ENCODE measurements around the gene ATP11A.

DNA sequence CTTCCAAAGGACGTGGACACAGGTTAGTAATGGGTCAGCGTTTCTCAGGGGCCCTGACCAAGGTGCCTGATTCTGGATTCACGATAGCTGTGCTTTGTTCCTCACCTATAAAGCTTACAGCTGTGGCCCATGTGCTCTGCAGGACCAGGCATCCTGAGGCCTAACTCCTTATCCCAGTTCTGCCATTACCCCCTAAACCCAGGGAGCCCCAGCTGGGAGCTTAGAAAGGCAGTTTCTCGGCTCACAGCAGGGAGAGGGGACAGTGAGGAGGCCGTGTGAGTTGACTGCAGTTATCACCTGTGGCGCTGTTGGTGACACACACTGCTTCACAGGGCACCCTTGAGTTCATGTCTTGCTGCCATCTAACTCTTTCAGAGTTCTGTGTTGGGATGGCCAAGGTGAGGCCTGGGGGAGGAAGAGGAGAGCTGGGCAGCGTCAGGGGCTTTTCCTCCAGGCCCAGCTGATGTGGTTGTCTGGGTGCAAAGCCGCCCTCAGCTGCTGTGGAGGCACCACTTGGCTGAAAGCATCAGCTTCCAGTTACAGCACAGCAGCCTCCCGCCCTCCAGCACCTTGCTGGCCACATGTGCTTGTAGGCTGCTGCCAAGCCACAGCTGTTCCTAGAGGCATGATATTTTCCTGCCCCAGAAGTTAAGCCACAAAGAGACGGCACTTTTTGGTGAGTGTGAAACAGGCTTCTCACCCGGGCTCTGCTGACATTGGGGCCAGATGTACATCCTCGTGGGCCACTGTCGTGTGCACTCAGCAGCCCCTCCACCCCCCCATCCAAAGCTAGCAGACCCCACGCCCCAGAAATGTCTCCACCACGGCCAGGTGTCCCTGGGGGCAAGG, 179.6 kb downstream of the ATP11A start:
- TF ChIP-seq, protein P1, sequence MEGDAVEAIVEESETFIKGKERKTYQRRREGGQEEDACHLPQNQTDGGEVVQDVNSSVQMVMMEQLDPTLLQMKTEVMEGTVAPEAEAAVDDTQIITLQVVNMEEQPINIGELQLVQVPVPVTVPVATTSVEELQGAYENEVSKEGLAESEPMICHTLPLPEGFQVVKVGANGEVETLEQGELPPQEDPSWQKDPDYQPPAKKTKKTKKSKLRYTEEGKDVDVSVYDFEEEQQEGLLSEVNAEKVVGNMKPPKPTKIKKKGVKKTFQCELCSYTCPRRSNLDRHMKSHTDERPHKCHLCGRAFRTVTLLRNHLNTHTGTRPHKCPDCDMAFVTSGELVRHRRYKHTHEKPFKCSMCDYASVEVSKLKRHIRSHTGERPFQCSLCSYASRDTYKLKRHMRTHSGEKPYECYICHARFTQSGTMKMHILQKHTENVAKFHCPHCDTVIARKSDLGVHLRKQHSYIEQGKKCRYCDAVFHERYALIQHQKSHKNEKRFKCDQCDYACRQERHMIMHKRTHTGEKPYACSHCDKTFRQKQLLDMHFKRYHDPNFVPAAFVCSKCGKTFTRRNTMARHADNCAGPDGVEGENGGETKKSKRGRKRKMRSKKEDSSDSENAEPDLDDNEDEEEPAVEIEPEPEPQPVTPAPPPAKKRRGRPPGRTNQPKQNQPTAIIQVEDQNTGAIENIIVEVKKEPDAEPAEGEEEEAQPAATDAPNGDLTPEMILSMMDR (IDR thresholded peaks at IDR 0.05; ENCODE audit: low read depth, low read length), result no peak
- TF ChIP-seq EZH2phosphoT487 (IDR thresholded peaks at IDR 0.05; ENCODE audit: low read depth), result no peak
